Prostate gland (tissue), 2 donors: ENCODE results near the gene MRC1. TPM values are rescaled to one million over a fixed set of nuclear protein-coding genes. Genes with fewer than 3 reads are reported as not detected.

ENCODE experiments used
- DNase-seq: peaks from one replicate; pipeline ENCODE4 v3.0.0-alpha.2; 2019; ENCODE audit warnings: low spot score
- H3K27ac ChIP-seq, 2 donors: fragments of 200-600 bp; sonication (generic); 2 replicates each; pipeline ENCODE4 v1.5.1; 2017 to 2019
- H3K27me3 ChIP-seq: fragments of 200-600 bp; sonication (generic); replicated peaks from 2 replicates; pipeline ENCODE4 v1.5.1; 2019; ENCODE audit not compliant: insufficient read depth
- H3K36me3 ChIP-seq, 2 donors: fragments of 200-600 bp; sonication (generic); 1 replicate in 1 of 2; 2 replicates in 1 of 2; pipeline versions ENCODE4 v1.5.1 to v1.8.1; 2017 to 2019
- H3K4me1 ChIP-seq: fragments of 200-600 bp; sonication (generic); replicated peaks from 2 replicates; pipeline ENCODE4 v1.5.1; 2019
- H3K4me3 ChIP-seq, 2 donors: fragments of 200-600 bp; sonication (generic); 2 replicates each; pipeline ENCODE4 v1.5.1; 2017 to 2019
- H3K9me3 ChIP-seq: fragments of 200-600 bp; sonication (generic); 2 replicates; pipeline ENCODE4 v1.5.1; 2017
- CTCF ChIP-seq, 4 experiments: fragments of 200-600 bp in 2 of 4; fragments of 450-650 bp in 2 of 4; sonication (generic) in 2 of 4; IDR thresholded peaks; 1 replicate in 3 of 4; 2 replicates in 1 of 4; pipeline ENCODE4 v1.5.1; 2016 to 2019; ENCODE audit warnings: antibody characterized with exemption in 4 of 4, mild to moderate bottlenecking in 2 of 4, moderate library complexity in 2 of 4
- POLR2A ChIP-seq: fragments of 450-650 bp; IDR thresholded peaks from one replicate; pipeline ENCODE4 v1.6.1; 2016; ENCODE audit warnings: antibody characterized with exemption, mild to moderate bottlenecking
- POLR2AphosphoS5 ChIP-seq: sonication (generic); formaldehyde crosslinking; IDR thresholded peaks from one replicate; pipeline ENCODE4 v1.6.1; 2017; ENCODE audit warnings: antibody characterized with exemption
- WGBS: methylation state at CpG from one replicate; pipeline ENCODE4 v1.1.5; 2018; 5-methylcytosine and 5-hydroxymethylcytosine counted together
- intact Hi-C: fragments of 100-400 bp; cut with DNase I; formaldehyde crosslinking; loops from one replicate; pipeline ENCODE4 v1.14.2; 2022
- total RNA-seq, 2 donors: library from RNA; depleted of rRNA; stranded (reverse); fragments of >200 nt; gene quantifications; one replicate each; pipeline ENCODE4 v1.1.0, GENCODE V29; 2016

MRC1 gene
- total RNA-seq, 2 donors from 2014 or later = 3.1 to 27.4 TPM

GRCh38 chr10:17888189-17888588 is 79.0 kb downstream of the MRC1 start:
- DNase-seq = no peak
- no peak for TF ChIP-seq POLR2A
- no peak for TF ChIP-seq POLR2AphosphoS5
- TF ChIP-seq CTCF (IDR thresholded peaks at IDR 0.05) = no peak
- no peaks in the 10 kb centered on the region for H3K36me3 ChIP-seq
- H3K4me1 ChIP-seq = no peaks in the 10 kb centered on the region
- no peaks in the 10 kb centered on the region for H3K9me3 ChIP-seq
- H3K4me3 ChIP-seq = no peak overlapping the region
- no peaks in the 10 kb centered on the region for H3K27me3 ChIP-seq
- H3K27ac ChIP-seq = no peak overlapping the region
- intact Hi-C loops = no loop called here

GRCh38 chr10:17891435-17891834 is 82.3 kb downstream of the MRC1 start:
- H3K36me3 ChIP-seq = no peaks in the 10 kb centered on the region
- H3K4me1 ChIP-seq = no peaks in the 10 kb centered on the region
- H3K9me3 ChIP-seq = no peaks in the 10 kb centered on the region
- H3K27ac ChIP-seq = no peak overlapping the region
- no peak overlapping the region for H3K4me3 ChIP-seq
- WGBS = 78% methylated on average over 9 of the region's 9 CpGs
- TF ChIP-seq POLR2A (no peak), CTCF (IDR thresholded peaks at IDR 0.05) (no peak), POLR2AphosphoS5 (no peak)
- no peaks in the 10 kb centered on the region for H3K27me3 ChIP-seq
- DNase-seq = no peak
- intact Hi-C loops = no loop called here

GRCh38 chr10:17904564-17904963 is 95.4 kb downstream of the MRC1 start:
- 67% methylated on average over 2 of the region's 2 CpGs for whole genome bisulfite sequencing
- Histone ChIP-seq H3K27me3 (no peaks in the 10 kb centered on the region), H3K4me3 (no peak overlapping the region), H3K4me1 (no peaks in the 10 kb centered on the region), H3K27ac (no peak overlapping the region), H3K9me3 (no peaks in the 10 kb centered on the region), H3K36me3 (no peaks in the 10 kb centered on the region)
- no peak for TF ChIP-seq POLR2AphosphoS5
- no peak for TF ChIP-seq CTCF (IDR thresholded peaks at IDR 0.05)
- no peak for TF ChIP-seq POLR2A
- intact Hi-C loops = no loop called here
- no peak for DNase-seq

- no peak overlapping the region for H3K4me3 ChIP-seq
- no peaks in the 10 kb centered on the region for H3K27me3 ChIP-seq
- H3K36me3 ChIP-seq = no peaks in the 10 kb centered on the region
- DNase-seq = no peak
- no peaks in the 10 kb centered on the region for H3K9me3 ChIP-seq
- 85% methylated on average over 3 of the region's 3 CpGs for WGBS
- no peak overlapping the region for H3K27ac ChIP-seq
- no peaks in the 10 kb centered on the region for H3K4me1 ChIP-seq
- intact Hi-C loops = no loop called here
- TF ChIP-seq POLR2A (no peak), CTCF (IDR thresholded peaks at IDR 0.05) (no peak), POLR2AphosphoS5 (no peak)
Measured at GRCh38 chr10:17905491-17905890, 96.3 kb downstream of the MRC1 start.

- DNase-seq = no peak
- WGBS = 50% methylated on average over 1 of the region's 1 CpG
- Histone ChIP-seq H3K27me3 (no peaks in the 10 kb centered on the region), H3K36me3 (no peaks in the 10 kb centered on the region), H3K27ac (no peak overlapping the region), H3K9me3 (no peaks in the 10 kb centered on the region), H3K4me3 (no peak overlapping the region), H3K4me1 (no peaks in the 10 kb centered on the region)
- intact Hi-C loops = no loop called here
- TF ChIP-seq CTCF (IDR thresholded peaks at IDR 0.05) (no peak), POLR2AphosphoS5 (no peak), POLR2A (no peak)
Measured at GRCh38 chr10:17906002-17906401, 96.9 kb downstream of the MRC1 start.
